ENCODE results near the gene BSPRY. TPM values are rescaled to one million over a fixed set of nuclear protein-coding genes. Genes with fewer than 3 reads are reported as not detected.

The BSPRY gene
- total RNA-seq, 1 experiment from 2014 or later = 6.4 TPM

DNA sequence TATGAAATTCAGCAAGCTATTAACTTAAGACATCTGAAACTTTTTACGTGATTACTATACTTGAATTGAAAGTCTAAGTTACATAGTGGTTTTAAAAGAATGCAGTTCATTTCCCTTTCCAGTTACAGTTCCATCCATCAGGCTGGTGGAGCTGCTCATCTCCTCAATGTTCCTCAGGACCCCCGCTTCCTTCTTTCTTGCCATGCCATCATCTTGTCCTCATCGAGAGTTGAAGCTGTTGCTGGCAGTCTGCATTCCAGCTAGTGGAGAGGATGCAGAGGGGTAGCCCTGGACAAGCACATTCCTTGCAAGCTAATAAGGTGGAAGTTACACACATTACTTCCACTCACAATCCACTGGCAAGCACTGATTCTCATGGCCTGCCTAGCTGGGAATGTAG is 37.4 kb upstream of the BSPRY start:
- Mint-ChIP-seq H3K36me3 (no peaks in the 10 kb centered on the region), H3K4me1 (0 out of 2 replicates have a peak, but pooled peaks cover 3% of the 10 kb centered on the region), H3K4me3 (no peak overlapping the region), H3K9me3 (no peaks in the 10 kb centered on the region), H3K27me3 (ENCODE audit: low read depth) (no peaks in the 10 kb centered on the region), H3K27ac (no peak overlapping the region)
- TF ChIP-seq RELA (CRISPR knock-in tag; IDR thresholded peaks at IDR 0.05; ENCODE audit: borderline replicate concordance) (no peak), CBFB (CRISPR knock-in tag; IDR thresholded peaks at IDR 0.05; ENCODE audit: low read depth) (no peak), GABPB1 (CRISPR knock-in tag; IDR thresholded peaks at IDR 0.05) (no peak), ZNF423 (CRISPR knock-in tag; IDR thresholded peaks at IDR 0.05) (no peak), ZNF232 (CRISPR knock-in tag; IDR thresholded peaks at IDR 0.05) (no peak), CREB1 (CRISPR knock-in tag; IDR thresholded peaks at IDR 0.05) (no peak), FOXJ3 (CRISPR knock-in tag; IDR thresholded peaks at IDR 0.05; ENCODE audit: borderline replicate concordance) (no peak), SMAD3 (CRISPR knock-in tag; IDR thresholded peaks at IDR 0.05; ENCODE audit: borderline replicate concordance) (no peak), MXD4 (CRISPR knock-in tag; IDR thresholded peaks at IDR 0.05; ENCODE audit: borderline replicate concordance) (no peak)
- TF ChIP-seq, protein P1, sequence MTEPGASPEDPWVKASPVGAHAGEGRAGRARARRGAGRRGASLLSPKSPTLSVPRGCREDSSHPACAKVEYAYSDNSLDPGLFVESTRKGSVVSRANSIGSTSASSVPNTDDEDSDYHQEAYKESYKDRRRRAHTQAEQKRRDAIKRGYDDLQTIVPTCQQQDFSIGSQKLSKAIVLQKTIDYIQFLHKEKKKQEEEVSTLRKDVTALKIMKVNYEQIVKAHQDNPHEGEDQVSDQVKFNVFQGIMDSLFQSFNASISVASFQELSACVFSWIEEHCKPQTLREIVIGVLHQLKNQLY (CRISPR knock-in tag; IDR thresholded peaks at IDR 0.05) = no peak
- TF ChIP-seq, protein P2, sequence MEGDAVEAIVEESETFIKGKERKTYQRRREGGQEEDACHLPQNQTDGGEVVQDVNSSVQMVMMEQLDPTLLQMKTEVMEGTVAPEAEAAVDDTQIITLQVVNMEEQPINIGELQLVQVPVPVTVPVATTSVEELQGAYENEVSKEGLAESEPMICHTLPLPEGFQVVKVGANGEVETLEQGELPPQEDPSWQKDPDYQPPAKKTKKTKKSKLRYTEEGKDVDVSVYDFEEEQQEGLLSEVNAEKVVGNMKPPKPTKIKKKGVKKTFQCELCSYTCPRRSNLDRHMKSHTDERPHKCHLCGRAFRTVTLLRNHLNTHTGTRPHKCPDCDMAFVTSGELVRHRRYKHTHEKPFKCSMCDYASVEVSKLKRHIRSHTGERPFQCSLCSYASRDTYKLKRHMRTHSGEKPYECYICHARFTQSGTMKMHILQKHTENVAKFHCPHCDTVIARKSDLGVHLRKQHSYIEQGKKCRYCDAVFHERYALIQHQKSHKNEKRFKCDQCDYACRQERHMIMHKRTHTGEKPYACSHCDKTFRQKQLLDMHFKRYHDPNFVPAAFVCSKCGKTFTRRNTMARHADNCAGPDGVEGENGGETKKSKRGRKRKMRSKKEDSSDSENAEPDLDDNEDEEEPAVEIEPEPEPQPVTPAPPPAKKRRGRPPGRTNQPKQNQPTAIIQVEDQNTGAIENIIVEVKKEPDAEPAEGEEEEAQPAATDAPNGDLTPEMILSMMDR (IDR thresholded peaks at IDR 0.05) = no peak
- CTCF ChIA-PET = interaction anchor here (1.1 to 1.4 kb wide), 2 partner anchors 28 to 37 kb away, joined by 3 read pairs; partner anchors contain the start of genes CDC26 and WDR31
- ATAC-seq (no peak), DNase-seq (ENCODE audit: low spot score) (no peak)
- POLR2A ChIA-PET = no interaction called here

DNA sequence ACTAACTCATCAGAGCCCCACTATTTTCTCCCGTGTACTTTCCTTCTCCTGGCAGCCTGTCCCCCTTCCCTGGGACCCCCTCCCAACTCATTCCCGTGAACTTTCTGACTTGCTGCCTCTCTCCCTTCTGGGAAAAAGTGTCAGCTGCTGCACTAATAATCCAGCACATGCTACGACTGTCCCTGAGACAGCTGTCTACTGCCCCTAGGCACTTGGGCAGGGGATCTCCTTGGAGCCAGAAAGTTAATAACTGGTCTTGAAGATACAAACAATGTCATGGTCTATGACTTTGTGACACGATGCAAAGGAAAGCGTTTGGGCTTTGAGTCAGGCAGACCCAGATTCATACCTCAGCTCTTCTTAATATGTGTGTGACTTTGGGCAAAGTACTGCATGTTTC is 36.1 kb upstream of the BSPRY start:
- no peaks in the 10 kb centered on the region for H3K36me3 Mint-ChIP-seq
- no peak overlapping the region for H3K4me3 Mint-ChIP-seq
- H3K27me3 Mint-ChIP-seq (ENCODE audit: low read depth) = no peaks in the 10 kb centered on the region; the same call in 1 of the 2 replicates
- DNase-seq (ENCODE audit: low spot score) (no peak), ATAC-seq (no peak)
- ChIA-PET CTCF (no interaction called here), POLR2A (no interaction called here)
- H3K9me3 Mint-ChIP-seq = no peaks in the 10 kb centered on the region
- H3K27ac Mint-ChIP-seq = no peak overlapping the region
- no peaks in the 10 kb centered on the region for H3K4me1 Mint-ChIP-seq
- TF ChIP-seq CREM (CRISPR knock-in tag; IDR thresholded peaks at IDR 0.05) = no peak
- no peak for TF ChIP-seq ZNF219 (CRISPR knock-in tag; IDR thresholded peaks at IDR 0.05; ENCODE audit: borderline replicate concordance)
- TF ChIP-seq, protein P3, sequence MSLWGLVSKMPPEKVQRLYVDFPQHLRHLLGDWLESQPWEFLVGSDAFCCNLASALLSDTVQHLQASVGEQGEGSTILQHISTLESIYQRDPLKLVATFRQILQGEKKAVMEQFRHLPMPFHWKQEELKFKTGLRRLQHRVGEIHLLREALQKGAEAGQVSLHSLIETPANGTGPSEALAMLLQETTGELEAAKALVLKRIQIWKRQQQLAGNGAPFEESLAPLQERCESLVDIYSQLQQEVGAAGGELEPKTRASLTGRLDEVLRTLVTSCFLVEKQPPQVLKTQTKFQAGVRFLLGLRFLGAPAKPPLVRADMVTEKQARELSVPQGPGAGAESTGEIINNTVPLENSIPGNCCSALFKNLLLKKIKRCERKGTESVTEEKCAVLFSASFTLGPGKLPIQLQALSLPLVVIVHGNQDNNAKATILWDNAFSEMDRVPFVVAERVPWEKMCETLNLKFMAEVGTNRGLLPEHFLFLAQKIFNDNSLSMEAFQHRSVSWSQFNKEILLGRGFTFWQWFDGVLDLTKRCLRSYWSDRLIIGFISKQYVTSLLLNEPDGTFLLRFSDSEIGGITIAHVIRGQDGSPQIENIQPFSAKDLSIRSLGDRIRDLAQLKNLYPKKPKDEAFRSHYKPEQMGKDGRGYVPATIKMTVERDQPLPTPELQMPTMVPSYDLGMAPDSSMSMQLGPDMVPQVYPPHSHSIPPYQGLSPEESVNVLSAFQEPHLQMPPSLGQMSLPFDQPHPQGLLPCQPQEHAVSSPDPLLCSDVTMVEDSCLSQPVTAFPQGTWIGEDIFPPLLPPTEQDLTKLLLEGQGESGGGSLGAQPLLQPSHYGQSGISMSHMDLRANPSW (CRISPR knock-in tag; conservative IDR thresholded peaks at IDR 0.05; ENCODE audit: low read depth) = no peak
- no peak for TF ChIP-seq ESRRA (CRISPR knock-in tag; IDR thresholded peaks at IDR 0.05; ENCODE audit: borderline replicate concordance)
- TF ChIP-seq, protein P4, sequence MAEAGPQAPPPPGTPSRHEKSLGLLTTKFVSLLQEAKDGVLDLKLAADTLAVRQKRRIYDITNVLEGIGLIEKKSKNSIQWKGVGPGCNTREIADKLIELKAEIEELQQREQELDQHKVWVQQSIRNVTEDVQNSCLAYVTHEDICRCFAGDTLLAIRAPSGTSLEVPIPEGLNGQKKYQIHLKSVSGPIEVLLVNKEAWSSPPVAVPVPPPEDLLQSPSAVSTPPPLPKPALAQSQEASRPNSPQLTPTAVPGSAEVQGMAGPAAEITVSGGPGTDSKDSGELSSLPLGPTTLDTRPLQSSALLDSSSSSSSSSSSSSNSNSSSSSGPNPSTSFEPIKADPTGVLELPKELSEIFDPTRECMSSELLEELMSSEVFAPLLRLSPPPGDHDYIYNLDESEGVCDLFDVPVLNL (CRISPR knock-in tag; IDR thresholded peaks at IDR 0.05; ENCODE audit: borderline replicate concordance, low read depth) = no peak
- TF ChIP-seq, protein P2 (IDR thresholded peaks at IDR 0.05) = no peak
- TF ChIP-seq ZNF263 (CRISPR knock-in tag; IDR thresholded peaks at IDR 0.05; ENCODE audit: low read depth) = no peak
- TF ChIP-seq, protein P5, sequence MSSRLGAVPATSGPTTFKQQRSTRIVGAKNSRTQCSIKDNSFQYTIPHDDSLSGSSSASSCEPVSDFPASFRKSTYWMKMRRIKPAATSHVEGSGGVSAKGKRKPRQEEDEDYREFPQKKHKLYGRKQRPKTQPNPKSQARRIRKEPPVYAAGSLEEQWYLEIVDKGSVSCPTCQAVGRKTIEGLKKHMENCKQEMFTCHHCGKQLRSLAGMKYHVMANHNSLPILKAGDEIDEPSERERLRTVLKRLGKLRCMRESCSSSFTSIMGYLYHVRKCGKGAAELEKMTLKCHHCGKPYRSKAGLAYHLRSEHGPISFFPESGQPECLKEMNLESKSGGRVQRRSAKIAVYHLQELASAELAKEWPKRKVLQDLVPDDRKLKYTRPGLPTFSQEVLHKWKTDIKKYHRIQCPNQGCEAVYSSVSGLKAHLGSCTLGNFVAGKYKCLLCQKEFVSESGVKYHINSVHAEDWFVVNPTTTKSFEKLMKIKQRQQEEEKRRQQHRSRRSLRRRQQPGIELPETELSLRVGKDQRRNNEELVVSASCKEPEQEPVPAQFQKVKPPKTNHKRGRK (CRISPR knock-in tag; IDR thresholded peaks at IDR 0.05; ENCODE audit: borderline replicate concordance) = no peak
- TF ChIP-seq, protein P6, sequence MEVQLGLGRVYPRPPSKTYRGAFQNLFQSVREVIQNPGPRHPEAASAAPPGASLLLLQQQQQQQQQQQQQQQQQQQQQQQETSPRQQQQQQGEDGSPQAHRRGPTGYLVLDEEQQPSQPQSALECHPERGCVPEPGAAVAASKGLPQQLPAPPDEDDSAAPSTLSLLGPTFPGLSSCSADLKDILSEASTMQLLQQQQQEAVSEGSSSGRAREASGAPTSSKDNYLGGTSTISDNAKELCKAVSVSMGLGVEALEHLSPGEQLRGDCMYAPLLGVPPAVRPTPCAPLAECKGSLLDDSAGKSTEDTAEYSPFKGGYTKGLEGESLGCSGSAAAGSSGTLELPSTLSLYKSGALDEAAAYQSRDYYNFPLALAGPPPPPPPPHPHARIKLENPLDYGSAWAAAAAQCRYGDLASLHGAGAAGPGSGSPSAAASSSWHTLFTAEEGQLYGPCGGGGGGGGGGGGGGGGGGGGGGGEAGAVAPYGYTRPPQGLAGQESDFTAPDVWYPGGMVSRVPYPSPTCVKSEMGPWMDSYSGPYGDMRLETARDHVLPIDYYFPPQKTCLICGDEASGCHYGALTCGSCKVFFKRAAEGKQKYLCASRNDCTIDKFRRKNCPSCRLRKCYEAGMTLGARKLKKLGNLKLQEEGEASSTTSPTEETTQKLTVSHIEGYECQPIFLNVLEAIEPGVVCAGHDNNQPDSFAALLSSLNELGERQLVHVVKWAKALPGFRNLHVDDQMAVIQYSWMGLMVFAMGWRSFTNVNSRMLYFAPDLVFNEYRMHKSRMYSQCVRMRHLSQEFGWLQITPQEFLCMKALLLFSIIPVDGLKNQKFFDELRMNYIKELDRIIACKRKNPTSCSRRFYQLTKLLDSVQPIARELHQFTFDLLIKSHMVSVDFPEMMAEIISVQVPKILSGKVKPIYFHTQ (CRISPR knock-in tag; IDR thresholded peaks at IDR 0.05) = no peak
- no peak for TF ChIP-seq ATF1 (CRISPR knock-in tag; IDR thresholded peaks at IDR 0.05)

Data from WTC11 (cell line).